GM18526 (cell line): ENCODE results near the gene ROR2.

Experiments used
- POLR2A ChIP-seq: IDR thresholded peaks from 3 replicates; pipeline ENCODE4 v1.6.1; 2011; ENCODE audit not compliant: insufficient read length; ENCODE audit errors: extremely low read depth

Gene ROR2

GRCh38 chr9:91800473-91801030 lies 149.5 kb downstream of the ROR2 start:
- no peak for TF ChIP-seq POLR2A

GRCh38 chr9:91799113-91799744 lies 150.8 kb downstream of the ROR2 start:
- TF ChIP-seq POLR2A = no peak

DNA sequence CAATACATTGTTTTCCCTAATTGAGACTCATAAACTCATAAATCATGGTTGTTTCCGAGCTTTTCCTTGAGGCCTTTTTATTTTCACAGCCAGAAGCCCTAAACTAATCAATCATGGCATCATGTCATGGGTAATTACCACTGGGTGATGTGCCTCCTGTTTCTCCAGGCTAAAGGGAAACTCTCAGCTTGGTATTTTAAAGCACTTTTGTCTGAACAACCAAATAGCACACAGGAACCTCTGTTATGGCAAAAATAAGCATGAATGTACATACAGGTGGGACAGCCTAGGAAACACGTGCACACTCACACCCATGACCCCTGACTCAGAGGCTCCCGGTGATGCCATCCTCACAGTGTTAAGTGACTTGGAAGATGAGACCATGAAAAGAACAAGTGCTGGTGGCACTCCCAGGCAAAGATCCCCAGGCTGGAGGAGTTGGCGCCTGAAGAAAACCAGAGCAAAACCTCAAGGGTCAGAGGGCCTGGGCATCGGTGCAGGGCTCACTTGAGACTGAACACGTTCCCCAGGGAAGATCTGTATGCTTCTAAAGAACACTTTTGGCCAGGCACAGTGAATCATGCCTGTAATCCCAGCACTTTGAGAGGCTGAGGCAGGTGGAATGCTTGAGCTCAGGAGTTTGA lies 154.3 kb downstream of the ROR2 start:
- no peak for TF ChIP-seq POLR2A

- TF ChIP-seq POLR2A = no peak
Measured at GRCh38 chr9:91790917-91791316, 159.1 kb downstream of the ROR2 start.

DNA sequence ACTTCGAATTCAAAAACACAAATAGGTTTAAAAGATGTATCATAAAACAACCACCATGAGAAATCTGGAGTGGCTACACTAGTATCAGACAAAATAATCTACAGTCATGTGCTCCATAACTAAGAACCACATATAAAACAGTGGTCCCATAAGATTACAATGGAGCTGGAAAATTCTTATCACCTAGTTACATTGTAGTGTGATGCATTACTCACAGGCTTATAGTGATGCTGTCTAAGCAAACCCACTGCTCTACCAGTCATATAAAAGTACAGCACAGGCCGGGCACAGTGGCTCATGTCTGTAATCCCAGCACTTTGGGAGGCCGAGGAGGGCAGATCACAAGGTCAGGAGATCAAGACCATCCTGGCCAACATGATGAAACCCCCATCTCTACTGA lies 160.1 kb downstream of the ROR2 start:
- TF ChIP-seq POLR2A = no peak

- no peak for TF ChIP-seq POLR2A
Measured at GRCh38 chr9:91787931-91788330, 162.1 kb downstream of the ROR2 start.

DNA sequence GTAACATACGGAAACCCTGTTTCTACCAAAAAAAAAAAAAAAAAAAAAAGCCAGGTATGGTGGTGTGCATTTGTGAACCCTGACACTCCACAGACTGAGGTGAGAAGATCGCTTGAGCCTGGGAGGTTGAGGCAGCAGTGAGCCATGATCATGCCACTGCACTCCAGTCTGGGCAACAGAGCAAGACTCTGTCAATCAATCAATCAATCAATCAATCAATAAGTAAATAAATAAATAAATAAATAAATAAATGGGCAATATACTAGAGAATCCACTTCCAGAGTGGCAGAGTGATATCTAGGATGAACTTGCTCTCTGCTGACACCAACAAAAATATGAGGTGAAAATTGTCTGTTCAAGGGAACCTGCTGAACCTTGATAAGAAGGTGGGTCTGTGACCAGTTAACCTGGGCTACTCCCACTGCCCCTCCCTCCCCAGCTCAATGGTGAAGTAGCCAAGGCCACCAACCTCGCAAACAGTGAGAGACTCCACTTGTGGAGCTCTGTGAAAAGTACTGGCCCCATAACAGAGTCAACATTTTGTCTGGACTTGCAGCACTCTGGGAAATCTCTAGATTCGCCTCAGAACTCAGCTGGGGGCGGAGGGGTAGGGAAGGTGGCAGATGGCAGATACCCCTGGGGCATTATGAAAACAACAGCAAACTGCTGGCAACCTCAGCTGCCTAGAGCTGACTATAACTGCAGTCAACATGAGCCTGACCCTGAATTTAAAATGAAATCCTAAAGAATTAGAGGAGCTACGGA lies 163.7 kb downstream of the ROR2 start:
- no peak for TF ChIP-seq POLR2A

DNA sequence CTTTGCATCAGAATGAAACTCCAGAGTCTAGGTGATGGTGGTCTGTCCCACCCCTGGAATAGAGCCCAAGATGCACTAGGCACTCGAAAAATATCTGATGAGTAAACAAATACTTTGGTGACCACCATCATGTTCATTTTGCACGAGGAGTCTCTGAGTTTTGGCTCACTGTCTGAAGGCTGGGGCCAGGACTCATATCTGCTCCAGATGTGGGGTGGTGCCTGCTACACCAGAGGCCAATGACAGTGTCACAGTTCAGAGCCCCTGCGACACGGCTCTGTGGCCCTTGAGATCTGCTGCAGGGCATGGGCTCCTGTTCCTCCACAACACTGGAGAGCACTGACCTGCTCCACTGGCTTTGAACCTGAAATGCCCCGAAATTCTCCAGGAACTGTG lies 164.6 kb downstream of the ROR2 start:
- TF ChIP-seq POLR2A = no peak

DNA sequence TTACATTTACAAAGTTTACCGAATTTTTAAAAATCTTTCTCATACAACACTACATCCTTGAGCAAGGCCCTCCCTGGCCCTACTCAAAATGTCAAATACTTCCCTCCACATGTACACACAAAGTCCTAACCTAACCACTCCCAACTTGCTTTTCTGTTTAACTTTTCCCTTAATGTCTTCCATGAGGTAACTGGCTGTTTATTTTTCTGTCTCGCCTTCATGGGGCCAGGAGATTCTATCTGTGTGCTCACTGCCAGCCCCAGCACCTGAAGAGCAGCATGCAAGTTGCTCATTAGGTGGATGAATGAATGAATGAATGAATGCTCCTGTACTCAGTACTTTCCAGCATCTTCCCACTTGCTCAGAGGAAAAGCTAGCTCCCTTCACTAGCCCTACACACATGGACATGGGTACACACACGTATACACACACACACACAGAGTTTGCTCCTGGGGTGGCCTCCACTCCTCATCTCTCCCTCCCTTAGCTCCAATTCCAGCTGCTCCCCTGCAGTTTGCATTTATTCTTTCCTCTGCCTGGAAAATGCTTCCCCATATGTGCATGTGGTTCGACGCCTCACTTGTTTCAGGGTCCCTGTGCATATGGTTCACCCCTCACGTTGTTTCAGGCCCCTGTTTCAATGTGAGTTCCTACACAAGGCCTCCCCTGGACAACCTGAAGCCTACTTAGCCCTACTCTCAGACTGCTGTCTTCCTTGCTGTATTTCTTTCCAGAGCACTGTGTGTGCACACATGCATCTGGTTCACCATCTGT lies 165.2 kb downstream of the ROR2 start:
- no peak for TF ChIP-seq POLR2A

- no peak for TF ChIP-seq POLR2A
Measured at GRCh38 chr9:91783876-91784672, 166.0 kb downstream of the ROR2 start.

DNA sequence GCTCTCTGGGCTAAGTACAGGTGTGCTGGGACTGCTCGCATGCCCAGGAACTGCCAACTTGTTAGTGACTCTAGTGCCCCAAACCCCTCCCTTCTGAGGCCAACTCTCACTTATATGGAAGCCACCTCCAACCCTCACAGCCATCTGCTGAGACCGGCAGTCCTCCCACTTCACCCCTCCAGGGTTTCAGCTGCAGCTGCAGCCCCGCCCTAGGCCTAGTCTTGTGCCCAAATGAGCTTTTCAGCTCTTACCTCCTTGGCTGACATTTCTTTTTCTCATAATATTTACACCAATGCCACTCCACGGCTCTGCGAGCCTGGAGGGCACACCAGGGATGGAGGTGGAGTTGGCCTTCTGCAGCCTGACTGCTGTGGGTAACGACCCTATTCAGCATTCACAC lies 166.6 kb downstream of the ROR2 start:
- TF ChIP-seq POLR2A = no peak

GRCh38 chr9:91782708-91783214 lies 167.3 kb downstream of the ROR2 start:
- no peak for TF ChIP-seq POLR2A

DNA sequence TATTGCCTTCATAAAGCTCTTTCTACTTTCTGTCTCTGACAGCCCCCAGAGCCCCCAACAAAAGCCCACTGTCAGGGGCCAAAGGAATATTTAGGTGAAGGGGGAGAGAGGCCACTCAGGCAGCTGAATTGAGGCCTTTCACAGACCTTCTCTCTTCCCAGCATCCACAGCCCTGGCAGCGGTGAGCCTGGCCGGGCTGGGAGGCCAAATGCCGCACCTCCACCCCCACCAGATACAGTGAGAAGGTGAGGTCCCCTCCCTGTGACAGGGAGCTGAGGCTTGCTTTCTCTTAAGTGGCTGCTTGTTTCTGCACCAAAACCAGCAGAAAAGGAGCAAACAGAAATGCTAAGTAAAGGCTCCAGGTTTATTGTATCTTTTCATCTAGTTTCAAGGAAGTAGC lies 168.1 kb downstream of the ROR2 start:
- TF ChIP-seq POLR2A = no peak

- no peak for TF ChIP-seq POLR2A
Measured at GRCh38 chr9:91781116-91781515, 168.9 kb downstream of the ROR2 start.
